ENCODE measurements around the gene ENTPD5. TPM values are rescaled to one million over a fixed set of nuclear protein-coding genes. Genes with fewer than 3 reads are reported as not detected.
"Not testable (repeated sequence)": the region's sequence is repeated elsewhere in the genome, so short reads cannot be mapped to it uniquely, and the experiment has no call there.

ENTPD5 gene
- total RNA-seq, 1 donor from 2014 or later, result 12.2 TPM

- Mint-ChIP-seq H3K4me1 (peaks cover 4% of the 10 kb centered on the region), H3K9me3 (no peaks in the 10 kb centered on the region), H3K27me3 (no peaks in the 10 kb centered on the region), H3K27ac (no peak overlapping the region), H3K36me3 (ENCODE audit: low read depth) (no peaks in the 10 kb centered on the region), H3K4me3 (no peak overlapping the region)
- no peak for DNase-seq
- intact Hi-C loops (cut with micrococcal nuclease), result no loop called here
Measured at GRCh38 chr14:73945159-73945670, 73.9 kb downstream of the ENTPD5 start.

GRCh38 chr14:73944432-73945158 lies 74.5 kb downstream of the ENTPD5 start:
- DNase-seq, result no peak
- H3K27ac Mint-ChIP-seq, result no peak overlapping the region

GRCh38 chr14:73943083-73943482 lies 76.0 kb downstream of the ENTPD5 start:
- H3K27me3 Mint-ChIP-seq, result no peaks in the 10 kb centered on the region
- H3K27ac Mint-ChIP-seq, result no peak overlapping the region
- intact Hi-C loops (cut with micrococcal nuclease), result no loop called here
- no peaks in the 10 kb centered on the region for H3K9me3 Mint-ChIP-seq
- H3K36me3 Mint-ChIP-seq (ENCODE audit: low read depth), result no peaks in the 10 kb centered on the region
- no peak for DNase-seq
- peaks cover 2% of the 10 kb centered on the region for H3K4me1 Mint-ChIP-seq
- H3K4me3 Mint-ChIP-seq, result no peak overlapping the region

More at GRCh38 chr14:73944432-73945158, 74.5 kb downstream of the ENTPD5 start:
- H3K4me3 Mint-ChIP-seq, result no peak overlapping the region
- no peaks in the 10 kb centered on the region for H3K9me3 Mint-ChIP-seq
- peaks cover 2% of the 10 kb centered on the region for H3K4me1 Mint-ChIP-seq
- intact Hi-C loops (cut with micrococcal nuclease), result no loop called here
- H3K36me3 Mint-ChIP-seq (ENCODE audit: low read depth), result no peaks in the 10 kb centered on the region
- H3K27me3 Mint-ChIP-seq, result no peaks in the 10 kb centered on the region

GRCh38 chr14:73942180-73942579 lies 76.9 kb downstream of the ENTPD5 start:
- H3K4me1 Mint-ChIP-seq, result peaks cover 2% of the 10 kb centered on the region
- no peaks in the 10 kb centered on the region for H3K27me3 Mint-ChIP-seq
- no peaks in the 10 kb centered on the region for H3K36me3 Mint-ChIP-seq (ENCODE audit: low read depth)
- intact Hi-C loops (cut with micrococcal nuclease), result no loop called here
- H3K27ac Mint-ChIP-seq, result no peak overlapping the region
- no peak for DNase-seq
- no peak overlapping the region for H3K4me3 Mint-ChIP-seq
- no peaks in the 10 kb centered on the region for H3K9me3 Mint-ChIP-seq

- intact Hi-C loops (cut with micrococcal nuclease), result no loop called here
- Mint-ChIP-seq H3K4me1 (no peaks in the 10 kb centered on the region), H3K36me3 (ENCODE audit: low read depth) (peaks cover 21% of the 10 kb centered on the region), H3K9me3 (no peaks in the 10 kb centered on the region), H3K27ac (no peak overlapping the region), H3K27me3 (no peaks in the 10 kb centered on the region), H3K4me3 (no peak overlapping the region)
- no peak for DNase-seq
Measured at GRCh38 chr14:73937012-73937411, 82.1 kb downstream of the ENTPD5 start.

GRCh38 chr14:73936548-73936947 lies 82.5 kb downstream of the ENTPD5 start:
- peaks cover 25% of the 10 kb centered on the region for H3K36me3 Mint-ChIP-seq (ENCODE audit: low read depth)
- H3K27ac Mint-ChIP-seq, result no peak overlapping the region
- DNase-seq, result no peak
- no peaks in the 10 kb centered on the region for H3K27me3 Mint-ChIP-seq
- no peak overlapping the region for H3K4me3 Mint-ChIP-seq
- intact Hi-C loops (cut with micrococcal nuclease), result no loop called here
- H3K9me3 Mint-ChIP-seq, result no peaks in the 10 kb centered on the region
- H3K4me1 Mint-ChIP-seq, result no peaks in the 10 kb centered on the region

GRCh38 chr14:73935666-73936065 lies 83.4 kb downstream of the ENTPD5 start:
- H3K27ac Mint-ChIP-seq, result no peak overlapping the region
- H3K27me3 Mint-ChIP-seq, result no peaks in the 10 kb centered on the region
- peaks cover 30% of the 10 kb centered on the region for H3K36me3 Mint-ChIP-seq (ENCODE audit: low read depth)
- H3K4me1 Mint-ChIP-seq, result no peaks in the 10 kb centered on the region
- no peaks in the 10 kb centered on the region for H3K9me3 Mint-ChIP-seq
- intact Hi-C loops (cut with micrococcal nuclease), result no loop called here
- DNase-seq, result no peak
- H3K4me3 Mint-ChIP-seq, result no peak overlapping the region

GRCh38 chr14:73924337-73924736 lies 94.8 kb downstream of the ENTPD5 start:
- H3K27ac Mint-ChIP-seq, result peak overlapping the region; percentile 24
- H3K27me3 Mint-ChIP-seq, result no peaks in the 10 kb centered on the region
- no peak for DNase-seq
- intact Hi-C loops (cut with micrococcal nuclease), result no loop called here
- no peaks in the 10 kb centered on the region for H3K9me3 Mint-ChIP-seq
- H3K36me3 Mint-ChIP-seq (ENCODE audit: low read depth), result peaks cover 70% of the 10 kb centered on the region
- no peak overlapping the region for H3K4me3 Mint-ChIP-seq
- no peaks in the 10 kb centered on the region for H3K4me1 Mint-ChIP-seq

- DNase-seq; H3K4me3 Mint-ChIP-seq; H3K27ac Mint-ChIP-seq; H3K27me3 Mint-ChIP-seq; H3K9me3 Mint-ChIP-seq; H3K4me1 Mint-ChIP-seq; intact Hi-C loops (cut with micrococcal nuclease): not testable (repeated sequence)
- peaks cover 48% of the 10 kb centered on the region for H3K36me3 Mint-ChIP-seq (ENCODE audit: low read depth)
Measured at GRCh38 chr14:73919457-73919856, 99.6 kb downstream of the ENTPD5 start.

GRCh38 chr14:73916324-73916723 lies 102.8 kb downstream of the ENTPD5 start:
- Mint-ChIP-seq H3K4me3 (no peak overlapping the region), H3K4me1 (peaks cover 7% of the 10 kb centered on the region), H3K9me3 (no peaks in the 10 kb centered on the region), H3K27me3 (no peaks in the 10 kb centered on the region), H3K27ac (no peak overlapping the region), H3K36me3 (ENCODE audit: low read depth) (peaks cover 52% of the 10 kb centered on the region)
- intact Hi-C loops (cut with micrococcal nuclease), result no loop called here
- DNase-seq, result no peak

- Mint-ChIP-seq H3K27me3 (no peaks in the 10 kb centered on the region), H3K27ac (no peak overlapping the region), H3K36me3 (ENCODE audit: low read depth) (peaks cover 62% of the 10 kb centered on the region), H3K9me3 (no peaks in the 10 kb centered on the region), H3K4me3 (no peak overlapping the region), H3K4me1 (peaks cover 11% of the 10 kb centered on the region)
- DNase-seq, result no peak
- intact Hi-C loops (cut with micrococcal nuclease), result no loop called here
Measured at GRCh38 chr14:73913256-73913655, 105.8 kb downstream of the ENTPD5 start.

GRCh38 chr14:73909681-73910080 lies 109.4 kb downstream of the ENTPD5 start:
- no peak overlapping the region for H3K4me3 Mint-ChIP-seq
- H3K36me3 Mint-ChIP-seq (ENCODE audit: low read depth), result peaks cover 80% of the 10 kb centered on the region
- H3K9me3 Mint-ChIP-seq, result no peaks in the 10 kb centered on the region
- no peak overlapping the region for H3K27ac Mint-ChIP-seq
- DNase-seq, result no peak
- intact Hi-C loops (cut with micrococcal nuclease), result no loop called here
- no peaks in the 10 kb centered on the region for H3K27me3 Mint-ChIP-seq
- H3K4me1 Mint-ChIP-seq, result peaks cover 5% of the 10 kb centered on the region
